AG04450 (cell line): Measurements from ENCODE around the gene NTF3. TPM values are rescaled to one million over a fixed set of nuclear protein-coding genes. Genes with fewer than 3 reads are reported as not detected.
A peak's percentile ranks its signal among the peaks of the same experiment; 100 is the strongest.

ENCODE experiments used
- CTCF ChIA-PET: fragments of 300-600, 350-600 bp; formaldehyde crosslinking; extraction: SDS; loops from one replicate; lab custom pipeline; 2022; ENCODE audit warnings: antibody characterized with exemption, inconsistent platforms; lab: Charles Lee
- POLR2A ChIA-PET: fragments of 350-600 bp; formaldehyde crosslinking; extraction: SDS; loops from one replicate; lab custom pipeline; 2021; ENCODE audit warnings: antibody characterized with exemption, inconsistent platforms; lab: Yijun Ruan, JAX
- DNase-seq: peaks from one replicate; pipeline ENCODE4 v3.0.0-alpha.2; 2011; ENCODE audit warnings: low read depth, low spot score
- H3K27ac ChIP-seq: one replicate; pipeline ENCODE4 v1.5.1; 2012; ENCODE audit warnings: low read depth, low read length, control low read depth
- H3K27me3 ChIP-seq: one replicate; pipeline ENCODE4 v1.6.0; 2012; ENCODE audit warnings: low read length; ENCODE audit not compliant: control insufficient read depth, insufficient read depth
- H3K4me3 ChIP-seq: 2 replicates; pipeline ENCODE4 v1.5.1; 2011; ENCODE audit warnings: mild to moderate bottlenecking, low read depth, low read length, control low read depth
- H3K9me3 ChIP-seq: 2 replicates; pipeline ENCODE4 v1.5.1; 2012; ENCODE audit warnings: low read length; ENCODE audit not compliant: control insufficient read depth, insufficient read depth
- polyA plus RNA-seq: library from polyadenylated mRNA; depleted of rRNA; stranded (reverse); fragments of >200 nt; gene quantifications from 2 replicates; pipeline ENCODE4 v1.2.3, GENCODE V29; 2011
- TF ChIP-seq, protein P1 (sequence below): IDR thresholded peaks from 2 replicates; pipeline ENCODE4 v1.5.1; 2011; ENCODE audit warnings: low read depth, low read length, control low read depth, inconsistent platforms

Gene NTF3
- polyA plus RNA-seq, 1 experiment = 31.5 TPM

DNA sequence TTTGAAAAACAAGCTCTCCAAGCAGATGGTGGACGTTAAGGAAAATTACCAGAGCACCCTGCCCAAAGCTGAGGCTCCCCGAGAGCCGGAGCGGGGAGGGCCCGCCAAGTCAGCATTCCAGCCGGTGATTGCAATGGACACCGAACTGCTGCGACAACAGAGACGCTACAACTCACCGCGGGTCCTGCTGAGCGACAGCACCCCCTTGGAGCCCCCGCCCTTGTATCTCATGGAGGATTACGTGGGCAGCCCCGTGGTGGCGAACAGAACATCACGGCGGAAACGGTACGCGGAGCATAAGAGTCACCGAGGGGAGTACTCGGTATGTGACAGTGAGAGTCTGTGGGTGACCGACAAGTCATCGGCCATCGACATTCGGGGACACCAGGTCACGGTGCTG lies 62.4 kb downstream of the NTF3 start:
- ChIA-PET CTCF (interaction anchor here (1.4 kb wide), 1 partner anchor 59 kb away, joined by 3 read pairs; no protein-coding TSS in a partner anchor), POLR2A (no interaction called here)
- H3K4me3 ChIP-seq = no peak overlapping the region
- no peaks in the 10 kb centered on the region for H3K27me3 ChIP-seq
- TF ChIP-seq, protein P1, sequence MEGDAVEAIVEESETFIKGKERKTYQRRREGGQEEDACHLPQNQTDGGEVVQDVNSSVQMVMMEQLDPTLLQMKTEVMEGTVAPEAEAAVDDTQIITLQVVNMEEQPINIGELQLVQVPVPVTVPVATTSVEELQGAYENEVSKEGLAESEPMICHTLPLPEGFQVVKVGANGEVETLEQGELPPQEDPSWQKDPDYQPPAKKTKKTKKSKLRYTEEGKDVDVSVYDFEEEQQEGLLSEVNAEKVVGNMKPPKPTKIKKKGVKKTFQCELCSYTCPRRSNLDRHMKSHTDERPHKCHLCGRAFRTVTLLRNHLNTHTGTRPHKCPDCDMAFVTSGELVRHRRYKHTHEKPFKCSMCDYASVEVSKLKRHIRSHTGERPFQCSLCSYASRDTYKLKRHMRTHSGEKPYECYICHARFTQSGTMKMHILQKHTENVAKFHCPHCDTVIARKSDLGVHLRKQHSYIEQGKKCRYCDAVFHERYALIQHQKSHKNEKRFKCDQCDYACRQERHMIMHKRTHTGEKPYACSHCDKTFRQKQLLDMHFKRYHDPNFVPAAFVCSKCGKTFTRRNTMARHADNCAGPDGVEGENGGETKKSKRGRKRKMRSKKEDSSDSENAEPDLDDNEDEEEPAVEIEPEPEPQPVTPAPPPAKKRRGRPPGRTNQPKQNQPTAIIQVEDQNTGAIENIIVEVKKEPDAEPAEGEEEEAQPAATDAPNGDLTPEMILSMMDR = no peak
- DNase-seq = no peak
- no peak overlapping the region for H3K27ac ChIP-seq
- no peaks in the 10 kb centered on the region for H3K9me3 ChIP-seq

DNA sequence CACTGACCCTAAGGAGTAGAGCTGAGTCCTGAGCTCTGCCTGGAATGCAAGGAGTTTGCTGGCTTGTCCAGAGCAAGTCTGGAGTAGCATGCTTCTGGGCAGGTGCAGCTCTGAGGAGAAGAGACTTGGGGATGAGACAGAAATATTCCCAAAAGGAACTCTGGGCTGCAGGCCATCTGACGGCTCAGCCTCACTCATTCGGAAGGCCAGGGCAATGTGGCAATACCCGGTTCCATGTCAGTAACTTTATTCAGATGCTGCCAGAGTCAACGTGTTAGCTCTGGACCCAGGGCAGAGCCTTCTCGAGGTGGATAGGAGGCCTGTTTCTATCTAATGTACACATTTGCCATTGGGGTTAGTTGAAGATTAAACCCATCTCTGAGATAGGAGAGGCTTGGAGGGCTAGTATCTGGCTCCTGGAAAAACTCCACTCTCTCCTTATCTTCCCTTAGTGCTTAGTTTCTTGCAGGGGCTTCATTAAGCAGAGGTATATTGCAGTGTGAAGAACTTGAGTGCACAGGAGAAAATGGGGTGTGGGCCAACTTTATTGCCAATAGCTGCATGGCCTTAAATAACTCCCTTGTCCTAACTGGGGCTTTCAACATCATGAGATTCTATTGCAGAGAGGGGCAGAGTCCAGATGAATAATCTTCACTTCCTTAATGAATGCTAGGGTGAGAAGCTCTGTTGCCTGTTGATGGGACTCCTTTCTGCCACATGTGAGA lies 65.6 kb downstream of the NTF3 start:
- Histone ChIP-seq H3K27ac (no peak overlapping the region), H3K9me3 (no peaks in the 10 kb centered on the region), H3K27me3 (no peaks in the 10 kb centered on the region), H3K4me3 (no peak overlapping the region)
- ChIA-PET POLR2A (interaction anchor here (0.7 to 1.8 kb wide), 4 partner anchors 8 to 251 kb away, joined by 4 to 7 read pairs (median 4); partner anchors contain the start of gene NTF3), CTCF (interaction anchor here (1.1 kb wide), 1 partner anchor 14 kb away, joined by 5 read pairs; no protein-coding TSS in a partner anchor)
- TF ChIP-seq, protein P1 = no peak
- no peak for DNase-seq

DNA sequence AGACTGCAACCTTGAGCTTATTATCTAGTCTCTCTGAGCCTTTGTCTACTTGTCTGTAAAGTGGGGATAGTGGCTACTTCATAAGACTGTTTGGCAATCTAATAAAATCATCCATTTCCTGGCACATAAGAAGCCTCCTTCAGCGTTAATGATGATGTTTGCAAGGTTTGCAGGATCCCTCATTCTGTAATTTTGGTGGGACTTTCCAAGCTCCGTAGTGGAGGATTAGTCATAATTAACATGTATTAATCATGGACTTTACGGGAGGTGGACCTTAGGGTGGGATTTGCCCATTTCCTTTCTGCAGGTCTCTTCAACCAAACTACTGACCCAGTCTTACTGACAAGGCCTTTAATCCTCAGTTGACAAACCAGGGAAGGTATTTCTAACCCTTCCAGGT lies 66.2 kb downstream of the NTF3 start:
- H3K4me3 ChIP-seq = no peak overlapping the region
- H3K9me3 ChIP-seq = no peaks in the 10 kb centered on the region
- TF ChIP-seq, protein P1 = no peak
- POLR2A ChIA-PET = interaction anchor here (0.7 to 1.8 kb wide), 4 partner anchors 9 to 251 kb away, joined by 4 to 7 read pairs (median 4); partner anchors contain the start of gene NTF3
- no peak for DNase-seq
- H3K27ac ChIP-seq = peak overlapping the region; percentile 94
- CTCF ChIA-PET = interaction anchor here (1.1 kb wide), 1 partner anchor 13 kb away, joined by 5 read pairs; no protein-coding TSS in a partner anchor
- H3K27me3 ChIP-seq = no peaks in the 10 kb centered on the region

DNA sequence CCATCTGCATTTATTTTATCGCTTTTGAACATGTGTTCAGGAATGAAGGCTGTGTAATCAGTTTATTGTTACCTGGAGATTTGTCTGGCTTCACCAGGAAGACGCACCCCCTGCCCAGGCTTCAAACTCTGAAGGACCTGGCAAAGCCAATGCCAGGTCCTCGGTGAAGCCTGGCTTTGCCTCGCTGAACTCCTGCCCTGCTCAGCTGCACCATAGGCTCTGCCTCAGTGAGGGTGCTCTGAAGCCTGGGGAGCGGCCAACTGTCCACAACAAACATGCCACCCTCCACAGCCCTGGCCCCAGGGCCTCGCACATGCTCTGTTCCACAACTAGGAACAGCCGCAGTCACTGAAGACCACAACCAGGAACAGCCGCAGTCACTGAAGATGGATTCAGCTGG lies 66.9 kb downstream of the NTF3 start:
- peak overlapping the region; percentile 94 for H3K27ac ChIP-seq

More for the DNA sequence above, 66.9 kb downstream of the NTF3 start:
- ChIA-PET POLR2A (no interaction called here), CTCF (interaction anchor here (1.0 kb wide), 1 partner anchor 12 kb away, joined by 4 read pairs; no protein-coding TSS in a partner anchor)
- no peak for DNase-seq
- H3K4me3 ChIP-seq = no peak overlapping the region
- no peaks in the 10 kb centered on the region for H3K9me3 ChIP-seq
- TF ChIP-seq, protein P1 = no peak
- H3K27me3 ChIP-seq = no peaks in the 10 kb centered on the region
